OCI-LY1 (cell line): ENCODE data around the gene RAB42.
"Not testable (repeated sequence)": the region's sequence is repeated elsewhere in the genome, so short reads cannot be mapped to it uniquely, and the experiment has no call there.

ENCODE experiments used
- CTCF ChIP-seq: fragments of 200-600 bp; sonication (generic), shearing (Covaris generic); IDR thresholded peaks from 2 replicates; pipeline ENCODE4 v1.5.1; 2017; ENCODE audit warnings: mild to moderate bottlenecking, antibody characterized with exemption, low read length, moderate library complexity, mixed read lengths
- EZH2 ChIP-seq: fragments of 200-600 bp; sonication (generic), shearing (Covaris generic); IDR thresholded peaks from 2 replicates; pipeline ENCODE4 v1.8.0; 2017; ENCODE audit warnings: borderline replicate concordance, mixed run types, mild to moderate bottlenecking, antibody characterized with exemption, low read length, moderate library complexity, mixed read lengths

DNA sequence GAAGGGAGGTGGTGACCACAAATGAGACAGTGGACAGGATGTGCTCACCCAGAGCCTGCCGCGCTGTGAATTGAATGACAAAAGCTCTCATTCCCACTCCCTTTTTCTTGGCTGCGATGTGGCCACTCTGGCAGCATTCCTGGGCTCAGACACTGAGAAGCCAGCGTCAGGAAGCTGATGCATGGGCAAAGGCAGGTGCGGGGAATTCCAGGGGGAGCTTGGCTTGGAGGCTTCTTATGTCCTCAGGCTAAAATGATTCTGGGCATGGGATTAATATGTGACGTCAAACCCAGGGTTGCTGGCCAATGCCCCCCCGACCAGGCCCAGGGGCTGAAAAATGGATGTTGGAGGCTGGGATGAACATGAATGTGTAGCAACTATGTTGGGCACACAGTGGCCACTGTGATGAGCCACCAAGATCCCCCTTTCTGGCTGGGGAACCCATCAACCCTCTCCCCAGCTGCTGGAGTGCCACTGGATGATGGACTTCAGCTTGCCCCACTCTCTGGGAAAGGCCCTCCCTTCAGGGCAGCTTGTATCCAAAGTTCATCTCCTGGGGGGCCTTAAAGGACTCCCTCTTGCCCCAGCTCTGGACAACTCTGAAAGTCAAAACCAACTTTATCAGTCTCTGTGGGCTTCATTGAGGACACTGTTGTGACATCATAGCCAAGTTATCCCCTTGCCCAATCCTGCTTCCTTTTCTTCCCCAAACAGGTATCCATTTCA, 2.8 kb downstream of the RAB42 start:
- TF ChIP-seq CTCF, EZH2: not testable (repeated sequence)
